ENCODE data around the gene COL25A1.
"Not testable (repeated sequence)": the region's sequence is repeated elsewhere in the genome, so short reads cannot be mapped to it uniquely, and the experiment has no call there.

Gene COL25A1

DNA sequence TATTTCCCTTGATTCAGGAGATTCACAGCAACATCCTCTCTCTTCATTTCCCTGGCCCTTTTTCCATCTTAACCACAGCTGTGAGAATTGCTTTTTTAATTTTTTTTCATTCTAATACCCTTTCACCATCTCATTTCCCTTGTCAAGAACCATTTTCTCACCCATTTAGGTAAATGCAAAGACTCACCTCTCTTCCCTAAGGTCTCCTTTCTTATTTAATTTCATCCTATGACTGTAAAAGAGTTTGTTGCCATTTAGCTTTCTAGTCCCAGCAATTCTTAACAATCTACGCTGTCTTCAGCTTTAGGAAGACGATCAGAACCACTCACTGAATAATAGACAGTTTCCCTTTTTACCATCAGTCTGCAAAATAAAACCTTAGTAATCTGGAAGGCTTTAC, 298.5 kb downstream of the COL25A1 start:
- no peak for DNase-seq

GRCh38 chr4:108991551-108992328, 310.7 kb downstream of the COL25A1 start:
- no peak for DNase-seq

DNA sequence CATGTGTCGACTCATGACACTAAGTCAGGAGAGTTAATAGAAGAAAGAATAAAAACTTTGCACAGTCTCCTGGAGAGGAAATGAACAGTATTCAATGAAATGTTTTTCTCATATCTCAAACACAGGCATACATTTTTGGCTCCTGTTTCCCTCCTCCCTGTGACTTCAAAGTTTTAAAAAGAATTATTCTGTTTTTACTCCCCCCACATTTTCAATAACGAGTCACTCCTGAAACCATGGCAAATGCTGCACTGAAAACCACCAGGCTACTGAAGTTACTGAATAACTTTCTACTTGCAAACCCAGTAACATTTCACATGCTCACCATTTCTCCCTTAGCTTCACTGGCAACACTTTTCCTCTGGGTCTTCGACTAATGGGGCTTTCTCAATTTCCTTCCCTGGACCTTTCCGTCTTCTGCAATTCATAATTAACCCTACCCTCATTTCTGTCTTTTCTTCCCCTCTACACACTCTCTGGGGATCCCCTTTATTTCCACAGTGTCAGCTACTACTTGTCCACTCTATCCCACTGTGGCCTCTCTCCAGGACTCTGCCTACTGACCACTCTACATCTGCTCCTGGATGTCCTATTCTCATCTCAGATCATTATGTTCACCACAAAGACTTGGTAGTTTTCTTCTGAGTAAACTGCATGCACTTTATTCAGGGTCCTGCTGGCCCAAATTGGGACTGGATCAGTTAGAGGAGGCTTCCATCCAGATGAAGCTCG, 313.8 kb downstream of the COL25A1 start:
- no peak for DNase-seq

- not testable (repeated sequence) for DNase-seq
Measured at GRCh38 chr4:108984495-108984894, 318.0 kb downstream of the COL25A1 start.

DNA sequence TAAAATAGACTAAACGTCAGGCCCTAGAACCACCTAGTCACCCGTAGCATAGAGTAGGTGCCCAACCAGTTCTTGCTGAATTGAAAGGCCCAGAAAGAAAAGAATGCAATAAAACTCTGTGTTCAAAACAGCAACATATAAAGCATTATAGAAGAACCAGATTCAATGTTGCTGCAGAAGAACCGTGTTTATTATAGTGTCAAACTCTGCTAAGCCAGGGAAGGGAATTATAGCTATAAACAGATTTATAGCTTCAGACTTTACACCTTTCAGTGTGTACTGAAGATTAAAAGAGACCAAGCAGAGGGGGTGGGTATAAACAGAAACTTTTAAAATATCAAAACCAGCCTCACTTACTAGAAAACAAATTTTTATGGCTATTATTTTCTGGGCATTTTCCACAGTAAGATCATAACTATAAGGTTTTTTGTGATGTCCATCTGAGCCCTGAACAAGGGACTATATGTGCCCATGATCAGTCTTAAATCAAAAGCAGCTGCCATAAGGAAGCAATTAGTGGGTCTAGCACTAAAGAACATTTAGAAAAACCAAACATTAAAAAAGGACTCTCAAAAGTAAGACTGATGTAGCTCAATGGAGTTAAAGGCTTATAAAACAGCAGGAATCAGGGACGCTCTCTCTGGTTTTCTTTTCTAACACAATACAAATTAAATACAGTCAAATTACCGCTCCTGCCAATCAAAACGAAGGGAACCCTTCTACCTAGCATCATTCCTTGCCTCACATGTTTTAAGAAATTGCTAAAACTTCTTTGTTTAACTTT, 319.9 kb downstream of the COL25A1 start:
- DNase-seq: no peak

- DNase-seq: no peak
Measured at GRCh38 chr4:108980455-108981239, 321.8 kb downstream of the COL25A1 start.

DNA sequence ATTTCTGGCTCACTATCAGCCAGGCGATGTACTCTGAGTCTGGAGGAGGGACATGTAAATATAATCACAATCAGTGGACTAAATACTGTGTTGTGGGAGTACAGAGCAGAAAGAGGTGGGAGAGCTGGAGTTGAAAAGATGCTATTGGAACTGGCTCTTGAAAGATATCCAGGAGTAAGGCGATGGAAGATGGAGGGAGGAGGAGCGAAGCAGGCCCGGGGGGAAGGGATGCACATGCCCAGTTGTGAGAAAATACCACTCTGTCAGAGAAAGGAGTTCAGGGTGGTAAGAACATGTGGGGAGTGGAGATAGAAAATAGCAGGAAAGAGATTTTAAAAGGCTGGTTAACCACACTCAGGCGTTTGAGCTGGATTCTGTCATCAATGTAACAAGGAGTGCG, 322.7 kb downstream of the COL25A1 start:
- DNase-seq: no peak

- no peak for DNase-seq
Measured at GRCh38 chr4:108978066-108978465, 324.4 kb downstream of the COL25A1 start.

DNA sequence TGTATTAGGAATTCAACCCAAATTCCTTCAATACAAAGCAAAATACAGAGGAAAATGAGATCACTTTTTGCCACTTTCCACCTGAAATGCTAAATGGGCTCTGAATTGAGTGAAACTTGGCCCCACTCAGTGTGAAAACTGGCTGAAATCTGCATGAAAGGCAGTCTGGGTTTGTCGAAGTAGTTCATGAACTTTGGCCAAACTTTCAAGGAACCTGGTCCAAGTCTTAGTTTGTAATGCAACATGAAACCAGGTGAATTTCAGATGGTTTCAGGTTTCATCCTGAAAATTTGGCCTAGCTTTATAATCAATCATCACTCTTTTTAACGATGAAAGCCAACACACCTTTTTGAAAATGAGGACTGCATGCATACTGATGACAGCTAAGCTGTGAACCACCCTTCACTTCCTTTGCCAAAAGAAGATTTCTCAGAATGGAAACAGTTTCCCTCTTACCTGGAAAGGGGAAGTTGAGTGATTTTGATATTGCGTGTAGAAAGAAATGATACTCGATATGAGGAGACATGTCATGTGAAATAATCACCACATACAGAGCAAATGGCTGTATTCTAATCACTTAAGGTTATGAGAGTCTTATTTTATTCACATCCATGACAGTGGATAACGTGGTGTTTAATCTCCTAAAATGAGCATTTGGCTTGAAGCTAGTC, 329.7 kb downstream of the COL25A1 start:
- no peak for DNase-seq

DNA sequence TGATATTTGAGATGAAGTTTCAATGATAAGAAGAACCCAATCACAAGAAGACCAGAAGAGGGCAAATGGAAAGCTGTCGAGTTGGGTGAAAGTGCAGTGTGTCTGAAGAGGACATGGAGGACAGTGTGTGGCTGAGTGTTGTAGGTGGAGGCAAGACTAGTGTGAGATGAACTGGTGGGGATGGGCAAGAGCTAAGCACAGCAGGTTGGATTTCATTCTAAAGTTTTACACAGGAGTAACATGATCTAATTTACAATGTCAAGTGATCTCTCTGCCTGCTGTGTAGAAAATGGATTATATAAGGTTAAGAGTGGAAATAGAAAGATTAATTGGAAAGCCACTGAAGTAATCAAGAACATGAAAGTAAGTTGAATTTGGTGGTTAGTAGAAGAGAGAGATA, 331.0 kb downstream of the COL25A1 start:
- DNase-seq: no peak

- DNase-seq: no peak
Measured at GRCh38 chr4:108965472-108966076, 336.9 kb downstream of the COL25A1 start.

DNA sequence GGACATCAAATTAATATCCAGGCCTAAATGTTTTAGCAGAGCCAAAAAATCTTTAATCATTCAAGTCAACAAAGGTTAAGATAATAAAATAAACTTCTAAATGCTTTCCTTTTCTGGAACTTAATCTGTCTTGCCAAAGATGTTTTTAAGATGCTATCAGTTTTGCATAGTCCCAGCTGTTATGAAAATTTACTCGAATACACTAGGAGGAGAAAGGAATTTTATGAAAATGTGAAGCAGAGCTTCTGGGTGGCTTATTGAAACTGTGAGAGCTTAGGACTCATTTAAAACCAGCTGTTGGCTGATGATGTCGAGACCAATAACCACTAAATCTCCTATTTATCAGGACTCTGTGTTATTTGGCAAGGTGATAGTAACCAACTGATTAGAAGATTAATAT, 337.4 kb downstream of the COL25A1 start:
- no peak for DNase-seq

DNA sequence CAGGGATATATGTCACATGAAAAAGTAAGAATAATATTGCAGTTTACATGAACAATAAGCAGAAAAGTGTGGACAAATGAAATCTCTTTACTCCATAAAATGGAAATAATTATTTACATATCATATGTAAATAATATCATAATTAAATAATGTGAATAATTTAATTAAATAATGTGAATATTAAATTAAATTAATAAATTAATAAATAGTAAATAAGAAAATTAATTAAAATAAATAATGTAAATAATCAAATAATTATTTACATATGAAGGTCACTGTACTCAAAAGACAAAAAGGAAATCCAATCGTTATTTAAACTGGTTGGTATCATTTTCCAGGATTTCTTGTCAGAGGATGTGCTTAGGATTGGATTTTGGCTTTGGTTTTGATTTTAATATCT, 338.5 kb downstream of the COL25A1 start:
- no peak for DNase-seq

- DNase-seq: no peak
Measured at GRCh38 chr4:108959491-108959890, 343.0 kb downstream of the COL25A1 start.

GRCh38 chr4:108954880-108955279, 347.6 kb downstream of the COL25A1 start:
- no peak for DNase-seq

DNA sequence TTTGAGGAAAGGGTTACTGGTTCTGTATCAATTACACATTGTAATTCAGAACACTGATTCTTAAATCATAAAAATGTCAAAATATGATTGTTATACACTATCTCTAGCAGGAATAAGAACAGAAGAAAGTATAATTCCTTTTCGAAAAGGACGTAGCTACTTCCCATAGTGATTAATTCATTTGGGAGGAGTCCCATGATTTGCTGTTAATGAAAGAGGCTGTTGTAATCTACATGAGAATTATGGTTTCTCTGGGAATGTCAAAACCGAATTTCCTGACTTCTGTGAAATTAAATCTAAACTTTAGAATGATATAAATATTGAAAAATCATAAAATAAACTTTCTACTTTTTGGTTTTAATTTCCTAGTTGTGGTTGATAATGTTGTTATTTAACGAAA, 348.5 kb downstream of the COL25A1 start:
- no peak for DNase-seq

GRCh38 chr4:108950158-108950915, 352.1 kb downstream of the COL25A1 start:
- DNase-seq: no peak

DNA sequence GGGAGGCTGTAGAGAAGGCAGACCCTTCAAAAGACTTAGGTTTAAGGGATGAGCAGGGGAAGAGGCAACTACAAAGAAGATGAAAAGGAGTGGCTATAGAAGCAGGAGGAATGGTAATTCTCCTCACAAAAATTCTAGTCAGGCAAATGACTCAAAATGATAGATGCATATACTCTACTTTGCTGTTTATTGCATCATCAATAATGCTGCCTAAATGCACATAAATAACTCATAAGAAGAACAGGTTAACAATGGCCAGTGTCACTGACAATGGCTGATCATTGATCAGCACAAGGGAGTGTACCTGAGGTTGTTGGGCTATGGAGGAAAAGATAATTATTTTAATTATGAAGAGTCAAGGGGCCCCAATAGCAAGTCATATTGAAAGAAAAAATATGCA, 354.9 kb downstream of the COL25A1 start:
- no peak for DNase-seq

DNA sequence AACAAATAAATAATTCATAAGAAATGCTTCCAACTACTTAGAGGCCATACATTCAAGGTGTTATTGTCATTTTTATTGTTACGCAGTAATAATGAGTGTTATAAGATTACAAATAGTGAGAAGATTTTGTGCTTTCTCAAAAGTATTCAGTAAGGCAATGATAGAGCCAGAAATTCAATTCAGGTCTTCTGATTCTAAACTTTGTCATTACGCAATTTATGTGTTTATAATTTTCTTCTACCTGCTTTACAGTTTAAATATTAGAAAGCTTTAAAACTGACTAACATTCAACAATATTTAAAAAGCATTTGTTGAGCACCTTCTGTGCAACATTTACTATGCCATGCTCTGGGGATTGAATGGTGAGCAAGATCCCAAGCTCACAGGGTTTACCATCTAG, 356.2 kb downstream of the COL25A1 start:
- DNase-seq: no peak

DNA sequence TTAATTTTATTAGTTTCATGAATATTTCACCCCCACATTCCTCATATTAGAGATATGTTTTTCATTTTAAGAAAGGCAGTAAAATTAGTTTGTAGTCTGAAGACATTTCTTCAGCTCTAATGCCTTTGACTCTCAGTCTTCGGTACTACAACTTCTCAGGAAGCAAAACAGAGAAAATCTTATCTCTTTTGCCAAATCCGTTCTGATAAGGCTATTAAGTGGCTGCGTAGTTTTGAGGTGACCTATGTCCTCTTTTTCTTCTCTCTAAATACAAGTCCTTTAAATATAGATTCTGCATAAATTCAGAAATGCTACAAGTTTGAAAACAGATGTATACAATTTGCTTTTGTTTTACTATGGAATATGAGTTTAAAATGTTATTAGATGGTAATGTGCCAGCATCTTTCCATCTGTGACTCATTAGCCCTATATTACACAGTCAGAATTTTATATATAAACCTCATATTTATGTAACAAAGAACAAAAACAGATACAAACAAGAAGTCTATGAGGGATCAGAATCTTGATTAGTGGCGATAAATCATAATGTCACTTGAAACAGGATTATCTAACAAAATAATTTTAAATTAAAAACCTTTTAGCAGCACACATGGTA, 358.4 kb downstream of the COL25A1 start:
- DNase-seq: no peak

DNA sequence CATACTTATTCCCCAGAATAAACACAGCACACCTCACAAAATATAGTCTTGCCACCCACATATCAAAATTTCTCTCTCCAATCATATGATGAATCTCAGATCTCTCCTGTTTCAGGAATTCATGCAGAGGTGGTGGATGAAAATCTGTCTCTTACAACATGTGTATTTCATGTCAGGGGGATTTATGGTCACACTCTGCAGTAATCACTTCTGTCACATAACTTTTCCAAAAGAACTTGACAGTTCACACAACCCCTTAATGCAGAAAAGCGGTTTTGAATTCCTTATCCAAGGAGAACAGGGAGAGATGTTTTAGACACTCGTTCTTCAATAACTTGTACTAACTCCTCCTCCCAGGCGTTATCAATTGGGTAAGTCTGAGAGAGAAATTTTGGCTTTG, 359.1 kb downstream of the COL25A1 start:
- no peak for DNase-seq
